GM18505 (cell line): ENCODE results near the gene ABHD15.

Experiments used
- ATAC-seq: cut with Tn5 transposase; IDR thresholded peaks from one replicate; pipeline ENCODE4 v1.9.1; 2021; ENCODE audit not compliant: unreplicated experiment
- POLR2A ChIP-seq: IDR thresholded peaks from 4 replicates; pipeline ENCODE4 v1.6.1; 2011; ENCODE audit warnings: borderline replicate concordance; ENCODE audit not compliant: insufficient read depth, insufficient read length; ENCODE audit errors: extremely low read depth

The ABHD15 gene

DNA sequence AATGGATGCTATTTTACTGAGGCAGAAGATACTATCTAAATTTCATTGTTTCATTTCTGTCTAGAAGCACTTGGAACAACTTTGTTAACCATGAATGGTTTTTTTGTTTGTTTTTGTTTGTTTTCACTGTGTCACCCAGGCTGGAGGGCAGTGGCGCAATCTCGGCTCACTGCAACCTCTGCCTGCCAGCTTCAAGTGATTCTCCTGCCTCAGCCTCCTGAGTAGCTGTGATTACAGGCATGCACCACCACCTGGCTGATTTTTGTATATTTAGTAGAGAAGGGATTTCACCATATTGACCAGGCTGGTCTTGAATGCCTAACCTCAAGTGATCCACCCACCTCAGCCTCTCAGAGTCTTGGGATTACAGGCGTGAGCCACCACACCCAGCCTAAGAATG is 40.5 kb downstream of the ABHD15 start:
- no peak for ATAC-seq
- TF ChIP-seq POLR2A: no peak

DNA sequence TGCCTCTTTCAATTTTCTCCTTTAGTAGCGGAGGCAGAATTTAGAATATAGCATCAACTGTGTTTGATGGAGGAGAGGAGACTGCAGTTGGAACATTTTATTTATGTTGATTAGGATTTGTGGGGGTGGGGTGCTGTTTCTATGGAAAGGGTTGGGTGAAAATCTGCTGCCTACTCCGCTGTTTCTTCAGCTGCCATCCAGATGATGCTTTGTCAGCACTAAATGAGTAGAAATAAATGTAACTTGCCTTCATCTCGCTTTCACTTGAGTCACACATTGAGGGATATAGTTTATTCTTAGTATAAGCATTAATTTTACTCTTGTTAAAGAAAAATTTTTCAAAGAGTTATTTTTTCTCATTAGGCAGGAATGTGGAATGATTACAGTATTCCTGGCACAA is 42.1 kb downstream of the ABHD15 start:
- no peak for ATAC-seq
- TF ChIP-seq POLR2A: no peak

DNA sequence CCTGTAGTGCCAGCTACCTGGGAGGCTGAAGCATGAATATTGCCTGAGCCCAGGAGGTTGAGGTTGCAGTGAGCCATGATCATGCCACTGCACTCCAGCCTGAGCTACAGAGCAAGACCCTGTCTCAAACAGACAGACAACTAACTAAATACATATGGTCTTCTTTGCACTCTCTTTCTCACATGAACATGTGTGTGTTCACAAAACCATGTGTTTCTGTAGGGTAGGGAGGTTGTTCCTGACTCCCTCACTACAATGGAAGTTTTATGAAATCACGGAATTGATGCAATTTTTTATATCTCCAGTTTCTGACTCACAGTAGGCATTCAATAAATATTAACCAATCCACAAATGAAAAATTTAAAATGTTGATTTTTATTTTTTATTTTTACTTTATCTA is 48.5 kb downstream of the ABHD15 start:
- no peak for TF ChIP-seq POLR2A
- no peak for ATAC-seq

DNA sequence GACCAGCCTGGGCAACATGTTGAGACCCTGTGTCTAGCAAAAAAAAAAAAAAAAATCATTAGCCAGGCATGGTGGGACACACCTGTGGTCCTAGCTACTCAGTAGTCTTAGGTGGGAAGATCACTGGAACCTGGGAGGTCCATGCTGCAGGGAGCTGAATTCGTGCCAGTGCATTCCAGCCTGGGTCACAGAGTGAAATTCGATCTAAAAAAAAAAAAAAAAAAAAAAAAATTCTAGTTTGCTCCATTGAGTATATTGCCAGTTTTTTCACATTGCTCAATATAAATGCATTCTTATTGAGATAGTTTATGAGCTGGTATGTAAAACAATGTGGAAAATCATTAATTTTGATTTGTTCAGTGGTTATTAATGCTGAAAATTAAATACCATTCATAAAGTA is 52.0 kb downstream of the ABHD15 start:
- no peak for TF ChIP-seq POLR2A
- no peak for ATAC-seq

DNA sequence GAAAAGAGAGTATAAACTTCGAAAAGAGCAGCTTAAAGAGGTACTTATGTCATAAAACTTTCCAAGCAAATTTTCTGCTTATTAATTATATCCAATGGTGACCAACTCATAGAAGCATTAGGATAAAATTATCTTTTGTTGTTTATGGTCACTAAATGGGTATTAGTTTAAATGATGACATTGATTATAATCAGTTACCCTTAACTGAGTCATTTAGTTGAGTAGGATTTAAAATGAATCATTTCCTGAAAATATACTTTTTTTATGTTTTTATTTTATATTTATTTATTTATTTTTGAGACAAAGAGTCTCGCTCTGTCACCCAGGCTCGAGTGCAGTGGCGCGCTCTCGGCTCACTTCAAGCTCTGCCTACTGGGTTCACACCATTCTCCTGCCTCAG is 55.9 kb downstream of the ABHD15 start:
- ATAC-seq: no peak
- no peak for TF ChIP-seq POLR2A
